Karpas-422 (cell line): Measurements from ENCODE around the gene ZIC1. TPM values are rescaled to one million over a fixed set of nuclear protein-coding genes. Genes with fewer than 3 reads are reported as not detected.

Experiments used
- DNase-seq: peaks from one replicate; pipeline ENCODE4 v3.0.0-alpha.2; 2015
- H2AFZ ChIP-seq: fragments of 200-600 bp; sonication (generic); 2 replicates; pipeline ENCODE4 v1.6.1; 2014; ENCODE audit warnings: antibody characterized with exemption, low read length, mixed read lengths
- H3K27ac ChIP-seq: fragments of 200-600 bp; sonication (generic); 2 replicates; pipeline ENCODE4 v1.5.1; 2014; ENCODE audit warnings: mild to moderate bottlenecking, low read length, moderate library complexity
- H3K27me3 ChIP-seq: fragments of 200-600 bp; sonication (generic); 2 replicates; pipeline ENCODE4 v1.6.1; 2014; ENCODE audit warnings: low read length, mixed read lengths
- H3K36me3 ChIP-seq: fragments of 200-600 bp; sonication (generic); 2 replicates; pipeline ENCODE4 v1.6.1; 2014; ENCODE audit warnings: low read length, mixed read lengths; ENCODE audit not compliant: insufficient read depth
- H3K4me1 ChIP-seq: fragments of 200-600 bp; sonication (generic); 2 replicates; pipeline ENCODE4 v1.6.1; 2014; ENCODE audit warnings: mild to moderate bottlenecking, low read length, mixed read lengths
- H3K4me2 ChIP-seq: fragments of 200-600 bp; sonication (generic); 2 replicates; pipeline ENCODE4 v1.6.1; 2014; ENCODE audit warnings: low read length, low read depth, mild to moderate bottlenecking; ENCODE audit not compliant: poor library complexity, severe bottlenecking
- H3K4me3 ChIP-seq: fragments of 200-600 bp; sonication (generic); 2 replicates; pipeline ENCODE4 v1.5.1; 2014; ENCODE audit warnings: mild to moderate bottlenecking, antibody characterized with exemption, low read length, mixed read lengths
- H3K79me2 ChIP-seq: fragments of 200-600 bp; sonication (generic); 2 replicates; pipeline ENCODE4 v1.6.1; 2014; ENCODE audit warnings: mild to moderate bottlenecking, low read length, mixed read lengths
- H3K9ac ChIP-seq: fragments of 200-600 bp; sonication (generic); 2 replicates; pipeline ENCODE4 v1.6.0; 2014; ENCODE audit warnings: low read length
- H3K9me2 ChIP-seq: fragments of 200-600 bp; sonication (generic), shearing (Covaris generic); replicated peaks from 2 replicates; pipeline ENCODE4 v1.6.0; 2014; ENCODE audit warnings: mild to moderate bottlenecking, low read length, moderate library complexity; ENCODE audit not compliant: insufficient read depth
- H3K9me3 ChIP-seq: fragments of 300-700, 200-600 bp; sonication (generic); 2 replicates; pipeline ENCODE4 v1.6.1; 2014; ENCODE audit warnings: low read length, mixed read lengths
- H4K20me1 ChIP-seq: fragments of 200-600 bp; sonication (generic); 2 replicates; pipeline ENCODE4 v1.6.1; 2014; ENCODE audit warnings: mild to moderate bottlenecking, antibody characterized with exemption, low read length, low read depth; ENCODE audit not compliant: insufficient read depth
- total RNA-seq: library from RNA; depleted of rRNA; stranded (reverse); fragments of >200 nt; shearing (Covaris generic); gene quantifications from 2 replicates; pipeline ENCODE4 v1.2.3, GENCODE V29; 2014; ENCODE audit warnings: low replicate concordance

Gene ZIC1
- total RNA-seq, 1 experiment from 2014 or later: not detected

- H3K9ac ChIP-seq: no peak overlapping the region
- H3K9me2 ChIP-seq: no peaks in the 10 kb centered on the region
- no peaks in the 10 kb centered on the region for H4K20me1 ChIP-seq
- H3K9me3 ChIP-seq: no peaks in the 10 kb centered on the region; the same call in 1 of the 2 replicates
- no peak for DNase-seq
- no peak overlapping the region for H3K4me3 ChIP-seq
- no peak overlapping the region for H3K27ac ChIP-seq
- H2AFZ ChIP-seq: no peak overlapping the region
- no peaks in the 10 kb centered on the region for H3K79me2 ChIP-seq
- H3K36me3 ChIP-seq: no peaks in the 10 kb centered on the region
- H3K4me1 ChIP-seq: no peaks in the 10 kb centered on the region
- no peaks in the 10 kb centered on the region for H3K27me3 ChIP-seq
- H3K4me2 ChIP-seq: no peak overlapping the region
Measured at GRCh38 chr3:147404000-147404799, 5.0 kb upstream of the ZIC1 start.

GRCh38 chr3:147404800-147405230, 4.3 kb upstream of the ZIC1 start:
- Histone ChIP-seq H3K27me3 (no peaks in the 10 kb centered on the region), H3K27ac (no peak overlapping the region), H3K9me2 (no peaks in the 10 kb centered on the region), H3K9me3 (no peaks in the 10 kb centered on the region; the same call in 1 of the 2 replicates), H3K4me1 (no peaks in the 10 kb centered on the region), H3K36me3 (no peaks in the 10 kb centered on the region), H3K4me2 (no peak overlapping the region), H3K9ac (no peak overlapping the region), H3K79me2 (no peaks in the 10 kb centered on the region), H2AFZ (no peak overlapping the region), H3K4me3 (no peak overlapping the region), H4K20me1 (no peaks in the 10 kb centered on the region)
- DNase-seq: no peak

- Histone ChIP-seq H2AFZ (no peak overlapping the region), H3K27ac (no peak overlapping the region), H3K9me2 (no peaks in the 10 kb centered on the region), H3K4me1 (no peaks in the 10 kb centered on the region), H3K9ac (no peak overlapping the region), H4K20me1 (no peaks in the 10 kb centered on the region), H3K36me3 (no peaks in the 10 kb centered on the region), H3K27me3 (no peaks in the 10 kb centered on the region), H3K4me3 (no peak overlapping the region), H3K79me2 (no peaks in the 10 kb centered on the region), H3K4me2 (no peak overlapping the region), H3K9me3 (no peaks in the 10 kb centered on the region; the same call in 1 of the 2 replicates)
- DNase-seq: no peak
Measured at GRCh38 chr3:147405231-147406027, 3.7 kb upstream of the ZIC1 start.

GRCh38 chr3:147406028-147406931, 2.9 kb upstream of the ZIC1 start, which contains the start of gene ZIC4:
ZIC4 (minus strand) TSS chr3:147406543; CDS start chr3:147402797, 3,746 bp downstream.
- Histone ChIP-seq H2AFZ (no peak within 1 kb of the TSS), H3K4me1 (no peaks in the 10 kb centered on the region), H3K27me3 (no peaks in the 10 kb centered on the region), H4K20me1 (no peaks in the 10 kb centered on the region), H3K27ac (no peak within 1 kb of the TSS), H3K4me3 (no peak within 1 kb of the TSS), H3K9ac (no peak within 1 kb of the TSS), H3K9me3 (no peaks in the 10 kb centered on the region; the same call in 1 of the 2 replicates), H3K79me2 (no peaks in the 10 kb centered on the region), H3K9me2 (no peaks in the 10 kb centered on the region), H3K4me2 (no peak within 1 kb of the TSS), H3K36me3 (no peaks in the 10 kb centered on the region)
- DNase-seq: no peak

GRCh38 chr3:147407114-147407497, 2.1 kb upstream of the ZIC1 start:
- Histone ChIP-seq H3K27ac (no peak overlapping the region), H3K9me2 (no peaks in the 10 kb centered on the region), H3K4me1 (no peaks in the 10 kb centered on the region), H4K20me1 (no peaks in the 10 kb centered on the region), H3K4me3 (no peak overlapping the region), H2AFZ (no peak overlapping the region), H3K4me2 (no peak overlapping the region), H3K9ac (no peak overlapping the region), H3K27me3 (no peaks in the 10 kb centered on the region), H3K36me3 (no peaks in the 10 kb centered on the region), H3K9me3 (no peaks in the 10 kb centered on the region; the same call in 1 of the 2 replicates), H3K79me2 (no peaks in the 10 kb centered on the region)
- DNase-seq: no peak

- Histone ChIP-seq H3K4me2 (no peak overlapping the region), H3K9me3 (no peaks in the 10 kb centered on the region; the same call in 1 of the 2 replicates), H2AFZ (no peak overlapping the region), H3K27ac (no peak overlapping the region), H4K20me1 (no peaks in the 10 kb centered on the region), H3K4me3 (no peak overlapping the region), H3K27me3 (no peaks in the 10 kb centered on the region), H3K9me2 (no peaks in the 10 kb centered on the region), H3K9ac (no peak overlapping the region), H3K79me2 (no peaks in the 10 kb centered on the region), H3K36me3 (no peaks in the 10 kb centered on the region), H3K4me1 (no peaks in the 10 kb centered on the region)
- no peak for DNase-seq
Measured at GRCh38 chr3:147407498-147408187, 1.5 kb upstream of the ZIC1 start.

- H3K27me3 ChIP-seq: no peaks in the 10 kb centered on the region
- H4K20me1 ChIP-seq: no peaks in the 10 kb centered on the region
Measured at GRCh38 chr3:147408188-147409100, 721 bp upstream of the ZIC1 start.

More at GRCh38 chr3:147408188-147409100, 721 bp upstream of the ZIC1 start:
- Histone ChIP-seq H2AFZ (no peak overlapping the region), H3K27ac (no peak overlapping the region), H3K9ac (no peak overlapping the region), H3K9me2 (no peaks in the 10 kb centered on the region), H3K79me2 (no peaks in the 10 kb centered on the region), H3K4me1 (no peaks in the 10 kb centered on the region), H3K9me3 (no peaks in the 10 kb centered on the region; the same call in 1 of the 2 replicates), H3K36me3 (no peaks in the 10 kb centered on the region), H3K4me3 (no peak overlapping the region), H3K4me2 (no peak overlapping the region)
- DNase-seq: no peak
